GM19043 (cell line): ENCODE measurements around the gene MAPKBP1.

Experiments
- ATAC-seq: cut with Tn5 transposase; IDR thresholded peaks from one replicate; pipeline ENCODE4 v1.9.1; 2021; ENCODE audit warnings: low read depth; ENCODE audit not compliant: unreplicated experiment

Gene MAPKBP1

DNA sequence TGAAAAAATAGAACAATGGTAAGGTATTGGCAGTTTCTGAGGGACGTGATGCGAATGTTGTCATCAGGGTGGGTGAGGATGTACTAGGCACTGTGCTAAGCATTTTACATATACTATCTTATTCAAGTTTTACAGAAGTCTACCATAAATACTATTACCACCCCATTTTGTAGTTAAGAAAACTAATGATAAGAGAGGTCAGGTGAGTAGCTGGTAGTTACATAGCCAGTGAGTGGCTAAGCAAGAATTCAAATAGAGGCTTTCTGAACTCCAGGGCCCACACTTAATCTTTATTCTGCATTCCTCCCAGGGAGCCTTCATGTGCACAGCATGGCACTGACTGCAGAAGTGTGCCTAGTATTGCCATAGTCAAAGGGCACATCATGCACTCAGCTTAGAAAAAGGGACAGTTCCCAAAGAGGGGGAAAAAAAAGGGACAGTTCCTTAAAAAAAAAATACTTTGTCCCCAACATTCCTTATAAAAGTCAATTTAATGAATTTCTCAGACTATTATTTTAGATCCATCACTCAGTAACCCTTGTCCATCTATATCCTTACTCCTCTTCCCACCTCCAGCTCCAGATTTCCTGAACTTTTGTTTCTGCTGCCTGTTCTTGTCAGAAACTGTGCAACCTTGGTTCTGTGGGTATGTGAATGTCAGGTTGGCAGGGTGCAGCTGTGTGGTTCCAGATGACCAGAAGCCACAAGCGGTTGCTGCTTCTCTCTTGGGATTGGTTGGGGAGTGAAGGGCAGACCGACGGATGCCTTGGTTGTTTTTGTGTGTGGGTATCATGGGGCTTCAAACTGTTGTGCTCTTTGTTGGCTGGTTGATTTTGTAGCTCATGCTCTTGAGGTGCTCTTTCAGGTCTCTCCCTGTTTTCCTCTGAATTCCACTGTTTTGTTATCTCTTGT lies 8.3 kb downstream of the MAPKBP1 start:
- ATAC-seq: no peak

DNA sequence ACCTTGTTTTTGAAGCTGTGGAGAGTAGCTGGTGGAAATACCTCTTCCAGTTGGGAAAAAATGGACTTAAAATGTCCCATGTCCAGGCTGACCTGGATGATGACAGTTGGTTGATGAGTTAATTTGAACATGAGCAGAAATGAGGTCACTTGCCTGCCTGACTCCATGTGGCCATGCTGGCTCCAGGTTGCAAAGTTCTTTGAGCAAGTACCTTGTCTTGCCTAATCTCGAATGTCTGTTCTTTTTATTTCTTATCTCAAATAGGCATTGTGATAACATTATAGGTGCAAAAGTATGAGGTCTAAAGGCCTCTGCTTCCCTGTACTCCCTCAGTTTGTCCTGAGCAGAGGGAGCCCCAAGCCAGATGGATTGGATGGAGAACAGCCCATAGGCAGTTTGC lies 9.0 kb downstream of the MAPKBP1 start:
- ATAC-seq: no peak

GRCh38 chr15:41788262-41788661 lies 14.0 kb downstream of the MAPKBP1 start:
- ATAC-seq: no peak

- ATAC-seq: no peak
These were observed 15.0 kb downstream of the MAPKBP1 start for GRCh38 chr15:41789236-41789635.

- ATAC-seq: no peak
These were observed 15.4 kb downstream of the MAPKBP1 start for GRCh38 chr15:41789662-41790061.

- ATAC-seq: no peak
These were observed 15.9 kb downstream of the MAPKBP1 start for GRCh38 chr15:41790169-41790568.

DNA sequence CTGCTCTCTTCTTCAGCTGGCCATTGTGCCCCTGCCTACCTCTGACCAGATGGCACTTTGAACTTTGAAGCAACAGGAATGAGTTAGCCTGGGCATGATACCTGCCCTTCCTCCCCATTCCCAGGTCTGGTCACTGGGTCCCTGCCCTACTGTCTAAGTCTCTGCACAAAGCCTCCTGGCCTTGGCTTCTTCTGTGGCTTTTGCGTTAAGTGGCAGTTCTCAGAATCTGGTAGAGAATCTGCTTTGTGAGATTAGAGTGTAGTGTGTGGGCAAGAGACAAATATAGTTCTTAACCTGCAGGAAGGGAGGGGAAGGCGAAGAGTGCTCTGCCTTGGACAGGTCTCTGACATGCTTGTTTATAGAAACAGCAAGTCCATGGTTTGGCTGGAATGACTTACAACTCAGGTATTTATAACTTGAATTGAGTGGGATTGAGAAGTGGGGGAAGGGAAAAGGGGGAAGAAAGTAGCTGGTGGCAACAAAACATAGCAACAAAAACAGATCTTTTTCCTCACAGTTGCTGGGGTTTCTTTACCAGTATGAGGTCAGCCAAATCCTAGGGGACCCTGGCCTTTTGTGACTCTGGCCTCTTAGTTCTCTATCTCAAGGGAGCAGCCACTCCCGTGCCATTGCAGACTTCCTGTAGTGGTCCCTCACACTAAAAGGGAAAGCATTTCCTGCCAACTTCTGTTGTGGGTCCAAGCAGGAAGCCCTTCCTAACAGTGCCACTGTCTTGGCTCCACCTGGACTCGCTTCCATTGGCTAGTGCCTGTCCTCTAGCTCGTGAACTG lies 16.7 kb downstream of the MAPKBP1 start:
- ATAC-seq: no peak

DNA sequence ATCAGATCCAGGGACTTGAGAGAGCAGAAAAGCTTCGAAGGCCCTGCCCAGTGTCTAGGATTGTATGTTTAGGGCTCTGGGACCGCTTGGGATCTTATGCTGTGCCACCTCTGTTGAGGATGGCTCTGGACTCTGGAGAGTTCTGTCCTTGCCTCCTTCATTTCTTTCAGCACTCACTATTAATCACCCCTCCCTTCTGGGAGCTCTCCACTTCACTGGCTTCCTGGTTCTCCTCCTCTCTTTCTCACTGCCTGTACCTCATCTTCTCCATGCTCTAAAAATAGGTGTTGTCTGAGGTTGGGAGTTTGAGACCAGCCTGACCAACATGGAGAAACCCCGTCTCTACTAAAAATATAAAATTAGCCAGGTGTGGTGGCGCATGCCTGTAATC lies 17.3 kb downstream of the MAPKBP1 start:
- ATAC-seq: no peak

DNA sequence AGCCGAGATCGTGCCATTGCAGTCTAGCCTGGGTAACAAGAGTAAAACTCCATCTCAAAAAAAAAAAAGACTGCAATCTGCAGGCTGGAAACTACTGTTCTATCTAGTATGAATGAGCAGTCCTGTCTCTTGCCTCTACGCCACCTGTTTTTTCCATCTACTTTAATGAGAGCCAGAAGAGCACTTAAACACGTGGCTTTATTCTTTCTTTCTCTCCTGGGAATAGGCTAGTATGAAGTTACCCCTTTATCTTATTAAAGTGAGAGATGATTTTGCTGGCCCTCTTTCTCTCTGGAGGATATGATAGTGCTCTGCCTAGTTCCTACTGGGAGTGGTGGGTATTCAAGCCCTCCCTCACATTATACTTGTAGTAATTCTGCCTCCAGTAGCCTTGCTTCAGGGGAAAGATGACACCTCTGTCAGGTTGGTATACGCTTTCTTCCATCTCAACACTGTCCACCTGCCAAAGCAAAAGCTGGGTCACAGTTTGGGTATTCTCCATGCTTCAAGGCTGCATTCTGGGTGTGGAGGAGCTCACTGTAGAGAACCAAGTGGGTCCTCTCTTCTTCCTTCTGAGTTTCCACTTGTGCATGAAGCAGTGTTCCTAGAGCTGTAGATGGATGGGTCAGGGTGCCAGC lies 17.8 kb downstream of the MAPKBP1 start:
- no peak for ATAC-seq

DNA sequence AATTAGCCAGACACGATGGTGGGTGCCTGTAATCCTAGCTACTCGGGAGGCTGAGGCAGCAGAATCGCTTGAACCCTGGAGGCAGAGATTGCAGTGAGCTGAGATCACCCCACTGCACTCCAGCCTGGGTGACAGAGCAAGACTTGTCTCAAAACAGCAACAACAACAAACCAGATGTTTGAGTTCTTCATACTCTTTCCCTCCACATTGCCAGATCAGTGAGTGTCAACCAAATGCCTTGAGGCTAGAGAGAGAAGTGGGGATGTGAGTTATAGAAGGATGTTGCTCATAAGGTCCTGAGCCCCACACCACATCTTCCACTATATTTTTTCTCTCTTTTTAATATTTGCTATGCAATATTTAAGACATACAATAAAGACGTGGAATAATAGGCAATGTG lies 19.8 kb downstream of the MAPKBP1 start:
- ATAC-seq: no peak

GRCh38 chr15:41795996-41796856 lies 21.9 kb downstream of the MAPKBP1 start:
- no peak for ATAC-seq

- ATAC-seq: no peak
These were observed 23.1 kb downstream of the MAPKBP1 start for GRCh38 chr15:41797201-41797944.

DNA sequence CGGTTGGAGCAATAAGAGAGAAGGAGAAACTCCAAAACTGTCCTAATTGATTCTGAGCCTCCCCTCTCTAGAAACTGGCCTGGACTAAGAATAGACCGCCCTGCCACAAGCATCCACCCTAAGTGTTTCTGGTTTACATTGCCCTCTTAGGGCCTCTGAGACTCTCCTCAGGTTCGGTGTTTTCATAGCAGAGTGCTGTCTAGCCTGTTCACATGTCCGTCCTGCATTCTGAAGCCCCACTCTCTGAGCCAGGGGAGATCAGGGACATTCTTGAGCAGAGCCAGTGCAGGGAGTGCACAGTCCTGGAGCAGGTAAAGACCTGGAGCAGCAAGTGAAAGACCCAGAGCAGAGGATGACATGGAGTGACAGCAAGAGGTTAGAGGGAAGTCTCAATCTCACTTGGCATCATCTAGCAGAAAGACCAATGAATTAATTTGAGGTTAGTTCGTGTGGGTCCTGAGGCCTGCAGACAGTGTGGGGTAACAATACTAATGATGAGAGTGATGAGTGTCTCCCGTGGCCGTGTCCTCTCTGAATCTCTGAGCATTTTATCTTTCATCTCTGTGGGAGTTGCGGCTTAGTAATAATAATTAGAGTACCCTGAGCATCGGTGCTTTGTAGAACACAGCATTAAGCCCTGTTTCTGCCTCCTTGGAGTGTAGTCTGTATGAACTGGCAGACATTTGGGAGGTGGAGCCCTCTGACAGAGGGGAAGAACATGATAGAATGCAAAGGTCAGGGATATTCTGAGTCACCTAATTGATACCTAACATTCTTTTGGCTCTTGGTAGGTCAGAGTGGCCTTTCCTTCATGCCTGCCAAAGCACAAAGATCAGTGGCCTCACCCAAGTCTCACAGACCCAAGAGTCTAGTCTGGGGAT lies 24.6 kb downstream of the MAPKBP1 start:
- no peak for ATAC-seq

- no peak for ATAC-seq
These were observed 25.2 kb downstream of the MAPKBP1 start for GRCh38 chr15:41799488-41799805.

- no peak for ATAC-seq
These were observed 26.9 kb downstream of the MAPKBP1 start for GRCh38 chr15:41801185-41801584.

- no peak for ATAC-seq
These were observed 27.7 kb downstream of the MAPKBP1 start for GRCh38 chr15:41801850-41802455.

DNA sequence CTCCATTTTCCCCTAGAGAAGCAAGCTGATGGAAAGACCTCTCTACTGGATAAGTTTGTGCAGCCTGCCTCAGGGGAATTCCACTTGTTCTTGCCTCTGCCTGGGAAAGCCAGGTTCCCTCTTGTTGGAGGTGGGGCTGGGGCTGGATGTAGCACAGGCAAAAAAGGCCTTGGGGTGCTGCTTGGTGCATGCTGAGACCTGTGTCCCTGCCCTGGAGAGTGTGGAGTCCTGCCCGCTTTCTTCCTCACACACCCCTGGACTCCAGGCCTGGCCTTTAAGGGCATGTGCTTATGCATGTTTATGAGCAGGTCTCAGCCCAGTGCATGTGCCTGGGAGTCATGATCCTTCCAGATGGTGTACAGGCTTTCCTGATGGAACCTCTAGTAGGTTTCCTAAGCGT lies 30.1 kb downstream of the MAPKBP1 start:
- no peak for ATAC-seq

DNA sequence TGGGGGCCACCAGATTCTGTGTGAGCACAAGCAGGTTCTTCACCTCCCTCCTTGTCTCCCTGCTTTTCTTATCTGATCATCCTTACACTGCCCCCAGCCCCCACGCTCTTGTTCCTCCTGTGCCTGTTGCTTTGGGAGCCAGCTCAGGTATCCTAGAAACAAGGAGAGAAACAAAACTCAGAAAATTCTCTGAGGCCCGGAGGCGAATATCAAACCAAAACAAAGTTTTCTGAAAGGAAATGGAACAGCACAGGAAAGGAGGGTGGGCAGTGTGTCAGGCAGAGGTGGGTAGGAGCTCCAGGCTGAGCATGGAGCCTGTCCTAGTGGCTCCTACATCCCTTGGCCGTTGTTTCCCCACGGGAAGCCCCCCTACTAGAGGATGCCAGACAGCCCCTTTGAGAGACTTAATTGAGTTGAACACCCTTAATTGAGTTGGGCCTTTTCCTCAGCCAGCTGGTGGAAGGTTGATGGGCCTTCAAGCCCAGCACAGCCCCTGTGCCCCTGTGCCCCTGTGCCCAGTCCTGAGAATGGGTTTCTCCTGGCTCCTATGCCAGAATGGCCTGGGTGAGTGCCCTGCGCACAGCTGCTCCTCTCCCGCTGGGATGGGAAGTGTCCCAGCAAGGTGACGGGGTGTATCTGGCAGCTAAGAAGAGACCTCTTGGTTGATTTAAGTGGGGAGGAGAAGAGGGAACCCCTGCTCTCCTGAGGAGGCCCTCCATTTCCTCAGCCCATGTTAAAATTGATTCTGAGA lies 30.8 kb downstream of the MAPKBP1 start:
- ATAC-seq: no peak
